Left hindlimb (tissue), 1 donor: ENCODE results near the gene MAPKAPK3.

Experiments used
- DNase-seq: peaks from one replicate; pipeline ENCODE4 v3.0.0-alpha.2; 2018

Gene MAPKAPK3

DNA sequence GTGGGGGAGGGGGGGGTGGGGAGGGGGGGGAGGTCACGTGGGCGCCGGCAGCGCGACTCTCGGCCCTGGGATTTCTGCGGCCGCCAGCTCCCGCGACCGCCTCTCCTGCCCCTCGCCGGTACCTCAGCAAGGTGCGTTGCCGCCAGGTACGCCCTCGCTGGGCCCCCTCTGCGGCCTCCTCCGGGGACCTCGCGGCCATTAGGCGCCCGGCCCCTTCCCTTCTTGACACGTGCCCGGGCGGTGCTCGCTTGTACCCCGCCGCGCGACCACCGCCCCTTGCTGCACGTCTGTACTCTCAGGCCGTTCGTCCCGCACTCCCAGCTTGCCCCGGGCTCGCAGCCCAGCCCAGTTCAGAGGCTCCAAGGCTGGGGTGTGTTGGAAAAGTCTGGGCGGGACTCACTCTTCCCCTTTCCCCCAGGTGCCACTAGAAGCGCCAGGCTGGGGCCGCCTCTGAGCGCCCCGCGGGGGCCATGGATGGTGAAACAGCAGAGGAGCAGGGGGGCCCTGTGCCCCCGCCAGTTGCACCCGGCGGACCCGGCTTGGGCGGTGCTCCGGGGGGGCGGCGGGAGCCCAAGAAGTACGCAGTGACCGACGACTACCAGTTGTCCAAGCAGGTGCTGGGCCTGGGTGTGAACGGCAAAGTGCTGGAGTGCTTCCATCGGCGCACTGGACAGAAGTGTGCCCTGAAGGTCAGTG, at the start of gene MAPKAPK3:
Gene MAPKAPK3 (plus strand): TSS at position 56 of the 696 bp plus-strand sequence. CDS start 415 bp downstream, at position 471.
- no peak for DNase-seq

- peak; percentile 92 for DNase-seq
These were observed 49.4 kb upstream of the MAPKAPK3 start, which contains the start of gene C3orf18 for GRCh38 chr3:50567386-50568167. Gene C3orf18 (minus strand): TSS chr3:50567747. CDS start chr3:50565699, 2,048 bp downstream.

GRCh38 chr3:50568947-50569749, 47.8 kb upstream of the MAPKAPK3 start, which contains the start of gene HEMK1:
Gene HEMK1 (plus strand): TSS chr3:50569522. CDS start chr3:50571105, 1,583 bp downstream.
- DNase-seq = peak; percentile 97

DNA sequence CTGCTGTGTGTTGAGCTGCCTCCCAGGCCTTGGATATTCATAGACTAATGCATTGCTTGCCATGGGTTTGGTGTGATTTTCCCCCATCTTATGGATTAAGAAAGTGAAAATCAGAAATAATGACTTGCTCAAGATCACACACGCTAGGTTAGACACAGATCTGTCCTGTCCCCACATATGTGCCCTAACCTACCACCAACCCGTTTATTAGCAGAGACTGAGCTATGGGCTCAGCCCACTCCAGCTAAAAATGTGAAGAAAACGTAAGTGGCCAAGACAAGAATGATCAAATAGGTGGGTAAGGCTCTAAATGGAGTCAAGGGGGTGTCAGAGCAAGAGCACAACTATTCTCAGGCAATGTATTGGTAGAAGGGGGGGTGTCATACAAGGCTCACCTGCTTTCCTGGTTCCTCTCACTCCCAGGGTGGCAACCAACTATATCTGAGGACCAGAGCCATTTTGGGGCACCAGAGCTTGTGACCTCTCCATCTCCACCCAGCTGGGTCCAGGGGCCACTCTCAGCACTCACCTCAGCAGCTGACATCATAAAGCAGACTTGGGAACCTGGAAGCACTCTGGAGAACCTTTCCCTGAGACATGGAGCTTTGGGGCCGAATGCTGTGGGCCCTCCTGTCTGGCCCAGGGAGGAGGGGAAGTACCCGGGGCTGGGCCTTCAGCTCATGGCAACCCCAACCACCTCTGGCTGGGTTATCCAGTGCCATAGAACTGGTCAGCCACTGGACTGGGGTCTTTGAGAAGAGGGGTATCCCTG, 46.3 kb upstream of the MAPKAPK3 start:
- DNase-seq = no peak

GRCh38 chr3:50571486-50571885, 45.5 kb upstream of the MAPKAPK3 start:
- DNase-seq = no peak

DNA sequence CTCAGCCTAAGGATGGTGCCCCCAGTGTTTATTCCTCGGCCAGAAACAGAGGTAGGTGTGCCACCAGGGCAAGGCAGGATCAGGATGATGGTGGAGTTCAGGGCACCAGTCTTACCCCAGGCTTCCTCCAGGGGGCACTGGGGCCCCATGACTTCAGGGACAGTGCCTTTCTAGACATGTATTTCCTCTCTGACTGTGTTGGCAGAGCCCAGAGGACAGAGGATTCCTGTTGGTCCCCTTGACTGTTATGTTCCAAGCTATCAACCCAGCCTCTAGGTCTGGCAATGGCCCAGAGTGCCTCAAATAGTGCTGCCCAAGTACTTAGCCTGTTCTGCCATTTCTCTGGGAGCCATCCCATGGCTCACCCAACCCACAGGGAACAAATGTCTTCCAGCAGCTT, 44.8 kb upstream of the MAPKAPK3 start:
- DNase-seq = peak; percentile 75

DNA sequence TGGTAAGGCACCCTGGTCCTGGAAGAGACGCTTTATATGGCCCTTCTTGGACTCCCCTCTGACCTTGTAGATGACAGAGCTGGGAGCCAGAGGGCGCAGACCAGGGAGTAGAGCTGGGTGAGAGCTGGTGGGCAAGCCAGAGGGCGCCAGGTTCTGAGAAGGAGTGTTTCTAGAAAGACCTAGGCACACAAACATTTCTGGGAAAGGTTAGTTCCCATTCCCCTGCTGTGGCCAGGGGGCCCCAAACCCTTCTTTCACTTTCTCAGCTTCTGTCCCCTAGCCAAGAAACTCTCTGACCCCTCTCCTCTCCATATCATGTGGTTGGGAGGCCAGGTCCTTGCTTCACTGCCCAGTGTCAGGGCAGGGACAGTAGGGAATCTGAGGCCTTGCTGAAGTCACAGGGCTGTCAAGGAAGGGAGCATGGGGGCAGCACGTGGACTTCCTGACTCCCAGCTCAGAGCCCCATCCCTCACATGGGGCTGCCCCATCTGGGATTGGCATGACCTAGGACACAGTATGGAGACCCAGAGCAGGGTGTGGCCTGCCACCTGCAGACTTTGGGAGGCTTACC, 44.1 kb upstream of the MAPKAPK3 start:
- DNase-seq = no peak

- DNase-seq = no peak
These were observed 43.1 kb upstream of the MAPKAPK3 start for GRCh38 chr3:50573566-50574443.

- DNase-seq = no peak
These were observed 42.5 kb upstream of the MAPKAPK3 start for GRCh38 chr3:50574444-50574831.

DNA sequence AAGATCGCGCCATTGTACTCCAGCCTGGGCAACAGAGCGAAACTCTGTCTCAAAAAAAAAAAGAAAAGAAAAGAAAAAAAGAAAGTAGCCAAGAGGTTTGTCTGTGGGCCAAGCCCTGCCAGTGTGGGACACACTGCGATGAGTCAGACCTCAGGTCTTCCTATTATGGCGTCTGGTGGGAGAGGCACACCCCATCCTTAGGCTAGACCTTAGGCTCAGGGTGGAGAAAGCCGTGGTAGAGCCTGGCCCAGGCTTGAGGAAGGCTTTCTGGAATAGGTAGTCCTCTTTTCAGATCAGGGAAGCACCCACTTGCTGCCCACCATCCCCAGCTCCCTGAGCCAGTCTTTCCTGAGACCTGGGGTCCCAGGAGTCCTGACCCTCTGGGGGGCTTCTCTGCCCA, 41.6 kb upstream of the MAPKAPK3 start:
- no peak for DNase-seq

DNA sequence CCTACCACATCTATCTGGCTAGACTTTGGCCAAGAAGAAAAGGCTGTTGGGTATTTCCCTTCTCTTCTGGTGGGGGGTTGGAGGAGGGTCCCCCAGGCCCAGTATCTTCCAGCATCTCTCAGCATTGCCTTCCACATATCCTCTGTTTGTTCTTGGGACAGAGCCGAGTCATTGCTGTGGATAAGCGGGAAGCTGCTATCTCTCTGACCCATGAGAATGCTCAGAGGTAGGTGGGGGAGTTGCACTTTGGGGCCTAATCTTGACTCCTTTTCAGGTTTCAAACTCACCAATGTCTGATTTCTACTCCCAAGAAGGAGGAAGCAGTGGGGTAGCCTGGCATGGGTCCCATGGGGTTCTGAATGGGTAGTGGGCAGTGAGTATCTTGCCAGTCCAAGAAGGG, 39.6 kb upstream of the MAPKAPK3 start:
- no peak for DNase-seq

- no peak for DNase-seq
These were observed 36.1 kb upstream of the MAPKAPK3 start for GRCh38 chr3:50580683-50581458.

GRCh38 chr3:50581459-50581842, 35.5 kb upstream of the MAPKAPK3 start:
- DNase-seq = no peak

- DNase-seq = no peak
These were observed 34.9 kb upstream of the MAPKAPK3 start for GRCh38 chr3:50582083-50582482.

DNA sequence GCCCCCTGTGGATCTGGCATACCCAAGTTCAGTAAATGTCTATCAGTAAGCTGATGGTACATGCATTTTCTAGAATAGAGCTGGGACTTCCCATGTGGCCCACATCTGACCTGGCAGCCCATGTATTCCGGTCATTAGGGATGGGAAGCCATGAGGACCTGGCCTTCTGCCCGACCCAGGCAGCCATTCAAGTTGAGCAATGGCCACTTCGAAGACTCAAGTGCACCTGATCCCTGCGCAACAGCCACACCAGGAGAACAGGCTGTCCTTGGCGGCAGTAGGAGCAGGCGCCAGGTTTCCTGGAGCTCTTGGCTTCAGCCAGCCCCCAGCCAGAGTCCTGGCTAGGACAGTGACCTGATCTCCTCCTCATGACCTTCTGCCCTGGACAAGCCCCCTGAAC, 33.1 kb upstream of the MAPKAPK3 start:
- DNase-seq = no peak

- DNase-seq = no peak
These were observed 32.6 kb upstream of the MAPKAPK3 start for GRCh38 chr3:50584391-50584790.

DNA sequence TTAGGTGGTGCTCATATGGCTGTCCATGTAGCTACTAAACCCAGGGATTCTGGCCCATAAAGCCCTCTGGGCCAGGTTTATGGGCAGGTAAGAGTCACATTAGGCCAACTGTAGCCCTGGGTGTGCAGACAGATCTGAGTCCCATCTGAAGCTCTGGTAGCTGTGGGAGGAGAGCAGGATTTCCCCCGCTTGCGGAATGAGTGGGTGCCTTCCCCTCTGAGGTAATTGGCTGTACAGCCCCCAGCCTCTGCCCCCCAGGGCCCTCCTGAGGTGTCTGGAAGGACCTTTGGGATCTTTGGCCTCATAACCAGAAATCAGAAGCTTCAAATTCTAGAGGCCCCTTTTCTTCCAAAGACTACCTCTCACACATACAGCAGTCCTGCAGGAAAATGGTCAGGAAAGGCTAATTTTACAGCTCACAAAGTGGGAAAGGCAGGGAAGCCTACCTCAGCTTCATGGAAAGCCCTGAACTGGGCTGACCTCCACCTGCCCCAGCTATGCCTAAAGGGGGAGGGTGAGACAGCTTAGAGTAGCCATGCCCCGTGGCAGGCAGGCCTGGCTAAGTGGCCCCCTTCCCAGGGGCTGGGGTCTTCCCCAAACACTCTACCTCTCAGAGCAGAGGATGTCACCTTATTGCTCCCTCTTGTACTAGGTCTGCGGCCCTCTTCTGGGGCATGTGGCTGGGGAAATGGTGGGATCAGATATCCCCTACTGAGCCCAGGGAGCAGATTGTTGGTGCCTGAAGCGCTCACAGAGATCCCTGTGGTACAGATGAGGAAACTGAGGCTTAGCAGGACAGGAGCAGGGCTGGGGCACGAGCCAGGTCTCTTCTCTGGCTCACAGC, 30.8 kb upstream of the MAPKAPK3 start:
- no peak for DNase-seq

DNA sequence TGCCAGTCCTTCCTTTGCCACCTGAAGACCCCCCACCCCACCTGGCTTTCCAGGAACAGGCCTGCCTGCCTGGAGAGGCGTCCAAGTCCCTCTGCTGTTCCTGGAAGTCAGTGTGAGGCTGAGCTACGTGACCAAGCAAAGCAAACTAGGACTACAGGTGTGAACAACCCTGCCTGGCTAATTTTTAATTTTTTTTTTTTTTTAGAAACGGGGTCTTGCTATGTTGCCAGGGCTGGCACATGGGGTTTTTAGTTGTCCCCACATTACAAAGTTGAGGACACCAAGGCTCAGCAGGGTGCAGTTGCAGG, 30.2 kb upstream of the MAPKAPK3 start:
- DNase-seq = no peak

GRCh38 chr3:50587373-50587772, 29.6 kb upstream of the MAPKAPK3 start:
- DNase-seq = no peak
